Measurements from ENCODE around the gene WFIKKN2. TPM values are rescaled to one million over a fixed set of nuclear protein-coding genes. Genes with fewer than 3 reads are reported as not detected.

Gene WFIKKN2
- total and polyA plus RNA-seq, 2 of the 13 experiments (the other 11 are each of a cell fraction or from before 2014, with no cell fraction given): not detected

DNA sequence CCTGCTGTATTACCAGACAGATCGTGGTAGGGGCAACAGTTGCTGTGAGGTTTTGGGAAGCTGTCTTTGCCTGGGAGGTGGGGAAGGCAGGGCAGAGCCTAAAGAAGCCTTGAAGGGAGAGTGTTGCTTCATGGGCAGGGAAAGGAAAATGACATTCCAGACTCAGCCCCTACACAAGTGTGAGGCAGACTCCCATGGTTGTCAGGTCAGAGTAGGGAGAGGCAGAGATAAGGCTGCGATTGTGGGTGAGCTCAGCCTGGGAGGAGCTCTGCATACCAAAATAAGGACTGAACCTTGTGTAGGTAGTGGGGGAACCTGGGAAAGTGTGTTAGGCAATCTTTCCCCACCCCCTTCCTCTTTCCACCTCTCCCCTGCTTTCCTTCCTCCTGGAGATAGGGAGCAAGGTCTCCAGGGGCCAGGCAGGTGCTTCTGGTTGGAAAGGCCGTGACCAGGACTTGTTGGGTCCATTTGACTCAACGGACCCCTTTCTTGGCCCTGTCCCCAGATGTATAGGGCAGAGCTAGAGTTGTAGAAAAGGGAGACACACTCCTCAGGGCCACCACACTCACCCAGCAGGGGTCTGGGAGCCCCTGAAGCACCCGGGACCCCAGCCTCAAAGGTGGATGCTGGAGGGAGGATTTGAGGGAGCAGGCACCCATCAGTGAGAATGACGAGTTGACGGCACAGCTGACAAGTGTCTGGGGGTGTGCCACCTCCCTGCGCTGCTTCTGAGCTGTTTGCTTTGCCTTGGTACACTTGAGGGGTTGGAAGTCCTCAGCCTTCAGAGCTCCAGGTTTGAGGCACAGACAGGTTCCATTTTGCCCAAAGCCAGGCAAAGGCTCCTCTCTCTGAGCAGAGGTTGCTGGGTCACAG is 49.3 kb downstream of the WFIKKN2 start (continued):
- TF ChIP-seq, protein P1, sequence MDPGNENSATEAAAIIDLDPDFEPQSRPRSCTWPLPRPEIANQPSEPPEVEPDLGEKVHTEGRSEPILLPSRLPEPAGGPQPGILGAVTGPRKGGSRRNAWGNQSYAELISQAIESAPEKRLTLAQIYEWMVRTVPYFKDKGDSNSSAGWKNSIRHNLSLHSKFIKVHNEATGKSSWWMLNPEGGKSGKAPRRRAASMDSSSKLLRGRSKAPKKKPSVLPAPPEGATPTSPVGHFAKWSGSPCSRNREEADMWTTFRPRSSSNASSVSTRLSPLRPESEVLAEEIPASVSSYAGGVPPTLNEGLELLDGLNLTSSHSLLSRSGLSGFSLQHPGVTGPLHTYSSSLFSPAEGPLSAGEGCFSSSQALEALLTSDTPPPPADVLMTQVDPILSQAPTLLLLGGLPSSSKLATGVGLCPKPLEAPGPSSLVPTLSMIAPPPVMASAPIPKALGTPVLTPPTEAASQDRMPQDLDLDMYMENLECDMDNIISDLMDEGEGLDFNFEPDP (CRISPR knock-in tag; conservative IDR thresholded peaks at IDR 0.05): 0 out of 2 replicates have a peak, but pooled peaks have one; percentile 80
- TF ChIP-seq SNRNP70 (IDR thresholded peaks at IDR 0.05; ENCODE audit: low read depth, low read length) (no peak), KDM6A (CRISPR knock-in tag; IDR thresholded peaks at IDR 0.05; ENCODE audit: low read depth) (no peak), TAF1 (CRISPR knock-in tag; IDR thresholded peaks at IDR 0.05) (peak; percentile 51; the same call in 1 of the 2 replicates), HNRNPUL1 (IDR thresholded peaks at IDR 0.05; ENCODE audit: low read depth, low read length) (no peak), ZNF335 (CRISPR knock-in tag; IDR thresholded peaks at IDR 0.05) (no peak), ZNF205 (CRISPR knock-in tag; IDR thresholded peaks at IDR 0.05) (no peak; the same call in 1 of the 2 replicates), HMG20A (CRISPR knock-in tag; IDR thresholded peaks at IDR 0.05; ENCODE audit: borderline replicate concordance) (peak; percentile 63; the same call in 1 of the 2 replicates), NR1H2 (CRISPR knock-in tag; IDR thresholded peaks at IDR 0.05; ENCODE audit: borderline replicate concordance, low read depth) (0 out of 2 replicates have a peak, but pooled peaks have one; percentile 8), ZNF326 (CRISPR knock-in tag; IDR thresholded peaks at IDR 0.05; ENCODE audit: borderline replicate concordance) (no peak), ZNF44 (CRISPR knock-in tag; IDR thresholded peaks at IDR 0.05) (no peak), ZNF331 (CRISPR knock-in tag; IDR thresholded peaks at IDR 0.05) (peak; percentile 59), CEBPB (IDR thresholded peaks at IDR 0.05; ENCODE audit: borderline replicate concordance, low read depth, low read length) (peak; percentile 83)
- TF ChIP-seq, protein P2, sequence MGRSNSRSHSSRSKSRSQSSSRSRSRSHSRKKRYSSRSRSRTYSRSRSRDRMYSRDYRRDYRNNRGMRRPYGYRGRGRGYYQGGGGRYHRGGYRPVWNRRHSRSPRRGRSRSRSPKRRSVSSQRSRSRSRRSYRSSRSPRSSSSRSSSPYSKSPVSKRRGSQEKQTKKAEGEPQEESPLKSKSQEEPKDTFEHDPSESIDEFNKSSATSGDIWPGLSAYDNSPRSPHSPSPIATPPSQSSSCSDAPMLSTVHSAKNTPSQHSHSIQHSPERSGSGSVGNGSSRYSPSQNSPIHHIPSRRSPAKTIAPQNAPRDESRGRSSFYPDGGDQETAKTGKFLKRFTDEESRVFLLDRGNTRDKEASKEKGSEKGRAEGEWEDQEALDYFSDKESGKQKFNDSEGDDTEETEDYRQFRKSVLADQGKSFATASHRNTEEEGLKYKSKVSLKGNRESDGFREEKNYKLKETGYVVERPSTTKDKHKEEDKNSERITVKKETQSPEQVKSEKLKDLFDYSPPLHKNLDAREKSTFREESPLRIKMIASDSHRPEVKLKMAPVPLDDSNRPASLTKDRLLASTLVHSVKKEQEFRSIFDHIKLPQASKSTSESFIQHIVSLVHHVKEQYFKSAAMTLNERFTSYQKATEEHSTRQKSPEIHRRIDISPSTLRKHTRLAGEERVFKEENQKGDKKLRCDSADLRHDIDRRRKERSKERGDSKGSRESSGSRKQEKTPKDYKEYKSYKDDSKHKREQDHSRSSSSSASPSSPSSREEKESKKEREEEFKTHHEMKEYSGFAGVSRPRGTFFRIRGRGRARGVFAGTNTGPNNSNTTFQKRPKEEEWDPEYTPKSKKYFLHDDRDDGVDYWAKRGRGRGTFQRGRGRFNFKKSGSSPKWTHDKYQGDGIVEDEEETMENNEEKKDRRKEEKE (IDR thresholded peaks at IDR 0.05): no peak
- TF ChIP-seq, protein P3, sequence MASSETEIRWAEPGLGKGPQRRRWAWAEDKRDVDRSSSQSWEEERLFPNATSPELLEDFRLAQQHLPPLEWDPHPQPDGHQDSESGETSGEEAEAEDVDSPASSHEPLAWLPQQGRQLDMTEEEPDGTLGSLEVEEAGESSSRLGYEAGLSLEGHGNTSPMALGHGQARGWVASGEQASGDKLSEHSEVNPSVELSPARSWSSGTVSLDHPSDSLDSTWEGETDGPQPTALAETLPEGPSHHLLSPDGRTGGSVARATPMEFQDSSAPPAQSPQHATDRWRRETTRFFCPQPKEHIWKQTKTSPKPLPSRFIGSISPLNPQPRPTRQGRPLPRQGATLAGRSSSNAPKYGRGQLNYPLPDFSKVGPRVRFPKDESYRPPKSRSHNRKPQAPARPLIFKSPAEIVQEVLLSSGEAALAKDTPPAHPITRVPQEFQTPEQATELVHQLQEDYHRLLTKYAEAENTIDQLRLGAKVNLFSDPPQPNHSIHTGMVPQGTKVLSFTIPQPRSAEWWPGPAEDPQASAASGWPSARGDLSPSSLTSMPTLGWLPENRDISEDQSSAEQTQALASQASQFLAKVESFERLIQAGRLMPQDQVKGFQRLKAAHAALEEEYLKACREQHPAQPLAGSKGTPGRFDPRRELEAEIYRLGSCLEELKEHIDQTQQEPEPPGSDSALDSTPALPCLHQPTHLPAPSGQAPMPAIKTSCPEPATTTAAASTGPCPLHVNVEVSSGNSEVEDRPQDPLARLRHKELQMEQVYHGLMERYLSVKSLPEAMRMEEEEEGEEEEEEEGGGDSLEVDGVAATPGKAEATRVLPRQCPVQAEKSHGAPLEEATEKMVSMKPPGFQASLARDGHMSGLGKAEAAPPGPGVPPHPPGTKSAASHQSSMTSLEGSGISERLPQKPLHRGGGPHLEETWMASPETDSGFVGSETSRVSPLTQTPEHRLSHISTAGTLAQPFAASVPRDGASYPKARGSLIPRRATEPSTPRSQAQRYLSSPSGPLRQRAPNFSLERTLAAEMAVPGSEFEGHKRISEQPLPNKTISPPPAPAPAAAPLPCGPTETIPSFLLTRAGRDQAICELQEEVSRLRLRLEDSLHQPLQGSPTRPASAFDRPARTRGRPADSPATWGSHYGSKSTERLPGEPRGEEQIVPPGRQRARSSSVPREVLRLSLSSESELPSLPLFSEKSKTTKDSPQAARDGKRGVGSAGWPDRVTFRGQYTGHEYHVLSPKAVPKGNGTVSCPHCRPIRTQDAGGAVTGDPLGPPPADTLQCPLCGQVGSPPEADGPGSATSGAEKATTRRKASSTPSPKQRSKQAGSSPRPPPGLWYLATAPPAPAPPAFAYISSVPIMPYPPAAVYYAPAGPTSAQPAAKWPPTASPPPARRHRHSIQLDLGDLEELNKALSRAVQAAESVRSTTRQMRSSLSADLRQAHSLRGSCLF (CRISPR knock-in tag; IDR thresholded peaks at IDR 0.05; ENCODE audit: borderline replicate concordance): no peak
- TF ChIP-seq, protein P4, sequence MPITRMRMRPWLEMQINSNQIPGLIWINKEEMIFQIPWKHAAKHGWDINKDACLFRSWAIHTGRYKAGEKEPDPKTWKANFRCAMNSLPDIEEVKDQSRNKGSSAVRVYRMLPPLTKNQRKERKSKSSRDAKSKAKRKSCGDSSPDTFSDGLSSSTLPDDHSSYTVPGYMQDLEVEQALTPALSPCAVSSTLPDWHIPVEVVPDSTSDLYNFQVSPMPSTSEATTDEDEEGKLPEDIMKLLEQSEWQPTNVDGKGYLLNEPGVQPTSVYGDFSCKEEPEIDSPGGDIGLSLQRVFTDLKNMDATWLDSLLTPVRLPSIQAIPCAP (CRISPR knock-in tag; IDR thresholded peaks at IDR 0.05; ENCODE audit: low read depth): no peak
- TF ChIP-seq, protein P5, sequence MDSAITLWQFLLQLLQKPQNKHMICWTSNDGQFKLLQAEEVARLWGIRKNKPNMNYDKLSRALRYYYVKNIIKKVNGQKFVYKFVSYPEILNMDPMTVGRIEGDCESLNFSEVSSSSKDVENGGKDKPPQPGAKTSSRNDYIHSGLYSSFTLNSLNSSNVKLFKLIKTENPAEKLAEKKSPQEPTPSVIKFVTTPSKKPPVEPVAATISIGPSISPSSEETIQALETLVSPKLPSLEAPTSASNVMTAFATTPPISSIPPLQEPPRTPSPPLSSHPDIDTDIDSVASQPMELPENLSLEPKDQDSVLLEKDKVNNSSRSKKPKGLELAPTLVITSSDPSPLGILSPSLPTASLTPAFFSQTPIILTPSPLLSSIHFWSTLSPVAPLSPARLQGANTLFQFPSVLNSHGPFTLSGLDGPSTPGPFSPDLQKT (CRISPR knock-in tag; IDR thresholded peaks at IDR 0.05; ENCODE audit: borderline replicate concordance): no peak
